GM23248 (cell line): Measurements from ENCODE around the gene ALG1. TPM values are rescaled to one million over a fixed set of nuclear protein-coding genes. Genes with fewer than 3 reads are reported as not detected.
"Not testable (repeated sequence)": the region's sequence is repeated elsewhere in the genome, so short reads cannot be mapped to it uniquely, and the experiment has no call there.

Source experiments
- DNase-seq: peaks from one replicate; pipeline ENCODE4 v3.0.0-alpha.2; 2015
- H2AFZ ChIP-seq: fragments of 200-600 bp; sonication (generic); 2 replicates; pipeline ENCODE4 v1.6.1; 2016; ENCODE audit warnings: antibody characterized with exemption
- H3F3A ChIP-seq: fragments of 200-600 bp; sonication (generic); 2 replicates; pipeline ENCODE4 v1.6.1; 2016; ENCODE audit warnings: mild to moderate bottlenecking, antibody characterized with exemption, mixed run types; ENCODE audit not compliant: insufficient read depth
- H3K27ac ChIP-seq: fragments of 200-600 bp; sonication (generic); 2 replicates; pipeline ENCODE4 v1.5.1; 2016; ENCODE audit warnings: mild to moderate bottlenecking
- H3K27me3 ChIP-seq: fragments of 200-600 bp; sonication (generic); replicated peaks from 2 replicates; pipeline ENCODE4 v1.6.1; 2016; ENCODE audit warnings: mild to moderate bottlenecking; ENCODE audit not compliant: insufficient read depth
- H3K36me3 ChIP-seq: fragments of 200-600 bp; sonication (generic); 2 replicates; pipeline ENCODE4 v1.6.1; 2016; ENCODE audit warnings: low read depth, mild to moderate bottlenecking
- H3K4me1 ChIP-seq: fragments of 200-600 bp; sonication (generic); 2 replicates; pipeline ENCODE4 v1.6.1; 2016; ENCODE audit warnings: mild to moderate bottlenecking; ENCODE audit not compliant: insufficient read depth
- H3K4me2 ChIP-seq: fragments of 200-600 bp; sonication (generic); one replicate; pipeline ENCODE4 v1.6.1; 2016; ENCODE audit warnings: mild to moderate bottlenecking; ENCODE audit not compliant: unreplicated experiment
- H3K4me3 ChIP-seq: fragments of 200-600 bp; sonication (generic); 2 replicates; pipeline ENCODE4 v1.5.1; 2016; ENCODE audit warnings: mild to moderate bottlenecking
- H3K79me2 ChIP-seq: fragments of 200-600 bp; sonication (generic); 2 replicates; pipeline ENCODE4 v1.6.1; 2016; ENCODE audit warnings: mild to moderate bottlenecking; ENCODE audit not compliant: insufficient read depth
- H3K9ac ChIP-seq: fragments of 200-600 bp; sonication (generic); 2 replicates; pipeline ENCODE4 v1.6.1; 2016; ENCODE audit warnings: mild to moderate bottlenecking
- H3K9me2 ChIP-seq: fragments of 200-600 bp; sonication (generic); 2 replicates; pipeline ENCODE4 v1.6.1; 2016; ENCODE audit warnings: mixed run types, mild to moderate bottlenecking, moderate library complexity; ENCODE audit not compliant: insufficient read depth
- H3K9me3 ChIP-seq: fragments of 200-600 bp; sonication (generic); one replicate; pipeline ENCODE4 v1.6.1; 2017; ENCODE audit warnings: low read depth
- H4K20me1 ChIP-seq: fragments of 200-600 bp; sonication (generic); 2 replicates; pipeline ENCODE4 v1.6.0; 2016; ENCODE audit not compliant: insufficient read depth
- WGBS, 2 experiments: methylation state at CpG; one replicate each; pipeline ENCODE4 v1.1.6; 2015 to 2017; ENCODE audit warnings: low lambda C conversion rate in 2 of 2, low coverage in 1 of 2; ENCODE audit errors: missing lambda C conversion rate in 2 of 2; 5-methylcytosine and 5-hydroxymethylcytosine counted together
- in situ Hi-C: fragments of 300-500 bp; cut with MboI; formaldehyde crosslinking; loops from 2 replicates; pipeline ENCODE4 v1.15.0; 2020
- polyA plus RNA-seq: library from polyadenylated mRNA; unstranded; fragments of >200 nt; fragmentation: Nextera tagmentation; extraction: Ambion mirVana; gene quantifications from 2 replicates; pipeline ENCODE4 v1.2.1, GENCODE V29; 2016
- total RNA-seq: library from RNA; depleted of rRNA; stranded (reverse); fragments of >200 nt; shearing (Covaris generic); gene quantifications from 2 replicates; pipeline ENCODE4 v1.2.3, GENCODE V29; 2014; rRNA removed

The ALG1 gene
- total and polyA plus RNA-seq, 2 experiments from 2014 or later = 36.5 to 45.4 TPM

GRCh38 chr16:5131467-5132004 lies 59.9 kb downstream of the ALG1 start:
- H3K9ac ChIP-seq, DNase-seq: not testable (repeated sequence)
- WGBS, 2 experiments = 18 to 25% methylated on average over 3 of the region's 3 CpGs

GRCh38 chr16:5132915-5133600 lies 61.4 kb downstream of the ALG1 start:
- H3K4me1 ChIP-seq, H3K4me3 ChIP-seq, H3K9me2 ChIP-seq, H3K27me3 ChIP-seq, H3K27ac ChIP-seq, H3K79me2 ChIP-seq, H4K20me1 ChIP-seq, in situ Hi-C loops, H3F3A ChIP-seq, H3K36me3 ChIP-seq, H3K9ac ChIP-seq, H3K4me2 ChIP-seq, DNase-seq, H2AFZ ChIP-seq, H3K9me3 ChIP-seq: not testable (repeated sequence)
- 3 to 5% methylated on average over 13 of the region's 13 CpGs for WGBS, 2 experiments

More at GRCh38 chr16:5131467-5132004, 59.9 kb downstream of the ALG1 start:
- H3K4me2 ChIP-seq, H2AFZ ChIP-seq, H4K20me1 ChIP-seq, H3K79me2 ChIP-seq, H3K9me3 ChIP-seq, H3K4me1 ChIP-seq, H3K27me3 ChIP-seq, H3K9me2 ChIP-seq, H3K36me3 ChIP-seq, H3K27ac ChIP-seq, H3K4me3 ChIP-seq, H3F3A ChIP-seq, in situ Hi-C loops: not testable (repeated sequence)

- in situ Hi-C loops, H3F3A ChIP-seq, H3K4me3 ChIP-seq, H2AFZ ChIP-seq, DNase-seq, H3K79me2 ChIP-seq, H3K36me3 ChIP-seq, H4K20me1 ChIP-seq, H3K9ac ChIP-seq, H3K9me3 ChIP-seq, H3K4me1 ChIP-seq, H3K9me2 ChIP-seq, H3K27ac ChIP-seq, H3K27me3 ChIP-seq, H3K4me2 ChIP-seq: not testable (repeated sequence)
- 24 to 28% methylated on average over 13 of the region's 13 CpGs for WGBS, 2 experiments
These were observed 63.3 kb downstream of the ALG1 start for GRCh38 chr16:5134739-5135452.

Other genes starting within 250 kb of the ALG1 start
- gene GLYR1, start 224.6 kb upstream of the ALG1 start, total RNA-seq = 27.4 and 31.2 TPM in 2 replicates
- 36.6 and 39.9 TPM in 2 replicates for gene GLYR1, start 224.6 kb upstream of the ALG1 start, polyA plus RNA-seq
- gene UBN1, start 224.4 kb upstream of the ALG1 start, total RNA-seq = 16.4 and 18.1 TPM in 2 replicates
- gene UBN1, start 224.4 kb upstream of the ALG1 start, polyA plus RNA-seq = 9.3 and 9.9 TPM in 2 replicates
- 1.2 and 1.9 TPM in 2 replicates for gene PPL, start 134.7 kb upstream of the ALG1 start, total RNA-seq
- gene PPL, start 134.7 kb upstream of the ALG1 start, polyA plus RNA-seq = 0.94 and 1.7 TPM in 2 replicates
- gene SEC14L5, start 113.5 kb upstream of the ALG1 start, total RNA-seq = not detected in 2 replicates
- gene SEC14L5, start 113.5 kb upstream of the ALG1 start, polyA plus RNA-seq = not detected in 2 replicates
- gene NAGPA, start 37.9 kb upstream of the ALG1 start, total RNA-seq = 33.4 and 61.0 TPM in 2 replicates
- gene NAGPA, start 37.9 kb upstream of the ALG1 start, polyA plus RNA-seq = 16.2 and 16.3 TPM in 2 replicates
- gene C16orf89, start 5.9 kb upstream of the ALG1 start, total RNA-seq = not detected in 2 replicates
- not detected in 2 replicates for gene C16orf89, start 5.9 kb upstream of the ALG1 start, polyA plus RNA-seq
- 11.2 and 12.4 TPM in 2 replicates for gene EEF2KMT, start 26.0 kb downstream of the ALG1 start, total RNA-seq
- gene EEF2KMT, start 26.0 kb downstream of the ALG1 start, polyA plus RNA-seq = 13.9 and 16.2 TPM in 2 replicates